T-helper 2 cell treated with Interferon-gamma antibody and Interleukin-4, amounts not matched to agents 5 μg/mL and 100 μg/mL, for 36 hours (primary cell): Measurements from ENCODE around the gene PTPRZ1.

Experiments used
- DNase-seq: peaks from one replicate; pipeline ENCODE4 v3.0.0; 2021; ENCODE audit warnings: low spot score
- H3K27ac Mint-ChIP-seq: one replicate; pipeline ENCODE4 v1.8.0; 2021; ENCODE audit warnings: mild to moderate bottlenecking, mixed read lengths
- H3K27me3 Mint-ChIP-seq: one replicate; pipeline ENCODE4 v1.8.0; 2021; ENCODE audit warnings: low read depth, mixed read lengths
- H3K36me3 Mint-ChIP-seq: one replicate; pipeline ENCODE4 v1.8.0; 2021; ENCODE audit warnings: low read depth, mixed read lengths
- H3K4me1 Mint-ChIP-seq: one replicate; pipeline ENCODE4 v1.8.0; 2021; ENCODE audit warnings: low read depth, mixed read lengths
- H3K4me3 Mint-ChIP-seq: one replicate; pipeline ENCODE4 v1.8.0; 2022; ENCODE audit warnings: mild to moderate bottlenecking, moderate library complexity, mixed read lengths
- H3K9me3 Mint-ChIP-seq: one replicate; pipeline ENCODE4 v1.8.0; 2021; ENCODE audit warnings: mixed read lengths

PTPRZ1 gene

DNA sequence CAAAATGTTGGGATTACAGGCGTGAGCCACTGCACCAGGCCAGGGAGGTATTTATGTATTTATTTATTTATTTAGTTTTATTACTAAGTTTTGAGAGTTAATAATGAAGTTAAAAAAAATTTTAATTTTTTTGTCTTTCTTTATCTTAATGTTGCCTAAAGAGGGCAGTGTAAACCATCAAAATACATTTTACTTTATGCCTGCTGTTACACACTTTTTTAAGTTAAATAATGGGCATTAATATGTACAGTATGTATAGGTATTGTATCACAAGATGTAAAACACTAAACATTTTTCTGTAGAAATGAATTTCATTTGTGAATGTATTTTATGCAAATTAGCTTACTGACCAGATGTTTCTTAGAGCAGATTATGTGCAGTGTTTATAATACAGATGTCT is 141.7 kb downstream of the PTPRZ1 start:
- Mint-ChIP-seq H3K4me1 (no peaks in the 10 kb centered on the region), H3K27me3 (no peaks in the 10 kb centered on the region), H3K36me3 (no peaks in the 10 kb centered on the region), H3K4me3 (no peak overlapping the region), H3K27ac (no peak overlapping the region), H3K9me3 (no peaks in the 10 kb centered on the region)
- no peak for DNase-seq

DNA sequence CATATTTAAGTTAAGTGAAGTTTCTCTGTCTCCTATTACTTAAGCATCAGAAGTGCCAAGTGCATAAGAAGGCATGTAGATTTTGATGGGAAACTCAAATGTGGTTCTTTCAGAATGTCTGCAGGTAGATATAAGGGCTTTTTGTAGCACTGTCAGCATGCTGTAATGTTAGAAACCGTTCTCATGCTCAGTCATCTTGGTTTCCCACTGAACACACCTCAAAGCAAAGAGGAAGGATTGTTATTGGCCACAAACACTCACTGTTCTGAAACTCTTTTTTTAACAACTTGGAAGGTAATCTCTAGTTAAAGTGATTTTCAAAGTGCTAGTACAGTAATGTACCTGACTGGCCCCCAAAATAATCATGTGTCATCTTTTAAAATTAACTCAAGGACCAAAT is 145.1 kb downstream of the PTPRZ1 start:
- Mint-ChIP-seq H3K36me3 (no peaks in the 10 kb centered on the region), H3K27me3 (no peaks in the 10 kb centered on the region), H3K4me1 (no peaks in the 10 kb centered on the region), H3K9me3 (no peaks in the 10 kb centered on the region), H3K27ac (no peak overlapping the region), H3K4me3 (no peak overlapping the region)
- no peak for DNase-seq

DNA sequence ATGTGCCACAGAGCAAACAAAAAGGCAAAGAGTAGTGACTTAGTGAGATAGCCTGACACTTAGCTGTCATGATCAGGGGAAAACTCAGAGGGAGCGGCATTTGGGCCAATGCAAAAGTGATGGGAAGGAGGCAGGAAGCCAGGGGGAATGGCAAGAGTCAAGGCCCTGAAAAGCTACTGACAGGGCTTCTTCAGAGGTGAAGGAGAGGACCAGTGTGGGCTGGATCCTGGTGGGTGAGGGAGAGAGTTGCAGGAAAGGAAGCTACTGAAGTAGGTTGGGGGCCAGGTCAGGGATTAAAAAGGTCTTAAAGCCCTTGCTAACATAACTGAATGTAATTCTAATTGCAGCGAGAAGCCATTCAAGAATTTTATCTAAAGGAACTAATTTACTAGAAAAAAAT is 154.1 kb downstream of the PTPRZ1 start:
- DNase-seq = no peak
- no peaks in the 10 kb centered on the region for H3K4me1 Mint-ChIP-seq
- H3K27ac Mint-ChIP-seq = no peak overlapping the region
- no peaks in the 10 kb centered on the region for H3K27me3 Mint-ChIP-seq
- H3K36me3 Mint-ChIP-seq = no peaks in the 10 kb centered on the region
- no peak overlapping the region for H3K4me3 Mint-ChIP-seq
- H3K9me3 Mint-ChIP-seq = no peaks in the 10 kb centered on the region

DNA sequence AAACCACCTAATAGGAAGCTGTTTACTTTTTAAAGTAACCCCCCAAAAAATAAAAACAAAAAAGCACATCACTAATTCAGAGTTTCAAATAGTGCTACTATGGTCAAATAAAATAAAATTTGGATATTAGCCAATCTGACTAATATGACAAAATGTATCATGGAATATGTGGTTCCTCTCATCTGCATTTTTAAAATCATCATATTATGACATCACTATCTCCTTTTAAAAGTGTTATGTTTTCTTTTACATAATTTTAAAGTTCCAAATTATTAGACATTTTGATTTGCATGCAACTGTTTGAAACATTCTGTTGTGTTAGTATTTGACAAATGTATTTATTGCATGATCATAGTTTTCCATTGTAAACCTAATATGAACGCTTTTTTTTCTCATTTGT is 160.7 kb downstream of the PTPRZ1 start:
- H3K36me3 Mint-ChIP-seq = no peaks in the 10 kb centered on the region
- no peak overlapping the region for H3K4me3 Mint-ChIP-seq
- H3K27me3 Mint-ChIP-seq = no peaks in the 10 kb centered on the region
- no peak overlapping the region for H3K27ac Mint-ChIP-seq
- no peaks in the 10 kb centered on the region for H3K9me3 Mint-ChIP-seq
- no peak for DNase-seq
- no peaks in the 10 kb centered on the region for H3K4me1 Mint-ChIP-seq

- Mint-ChIP-seq H3K27me3 (no peaks in the 10 kb centered on the region), H3K9me3 (no peaks in the 10 kb centered on the region), H3K36me3 (no peaks in the 10 kb centered on the region), H3K4me1 (no peaks in the 10 kb centered on the region), H3K27ac (no peak overlapping the region), H3K4me3 (no peak overlapping the region)
- DNase-seq = no peak
Measured at GRCh38 chr7:122035876-122036275, 162.9 kb downstream of the PTPRZ1 start.

GRCh38 chr7:122038134-122038533 is 165.2 kb downstream of the PTPRZ1 start:
- Mint-ChIP-seq H3K27ac (no peak overlapping the region), H3K27me3 (no peaks in the 10 kb centered on the region), H3K36me3 (no peaks in the 10 kb centered on the region), H3K9me3 (no peaks in the 10 kb centered on the region), H3K4me1 (no peaks in the 10 kb centered on the region), H3K4me3 (no peak overlapping the region)
- no peak for DNase-seq

DNA sequence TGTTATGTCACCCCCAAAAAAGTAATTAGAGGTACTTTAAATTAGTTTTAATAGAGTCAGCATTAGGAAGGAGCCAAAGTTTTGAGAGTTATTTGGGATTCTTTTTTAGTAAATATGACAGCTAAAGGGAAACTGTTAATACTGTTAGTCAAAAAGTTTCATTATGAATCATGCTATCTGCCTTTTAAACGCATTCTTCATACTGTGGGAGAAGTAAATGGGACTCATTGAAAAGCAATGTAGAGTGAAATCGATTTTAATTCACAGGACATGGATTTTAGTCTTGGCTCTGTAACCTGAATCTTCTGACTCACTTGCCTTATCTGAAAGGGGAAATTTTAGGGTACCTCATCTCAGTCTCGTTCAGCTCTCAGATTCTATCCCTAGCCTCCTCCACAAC is 165.9 kb downstream of the PTPRZ1 start:
- H3K27ac Mint-ChIP-seq = no peak overlapping the region
- no peak overlapping the region for H3K4me3 Mint-ChIP-seq
- H3K27me3 Mint-ChIP-seq = no peaks in the 10 kb centered on the region
- DNase-seq = no peak
- no peaks in the 10 kb centered on the region for H3K4me1 Mint-ChIP-seq
- no peaks in the 10 kb centered on the region for H3K9me3 Mint-ChIP-seq
- no peaks in the 10 kb centered on the region for H3K36me3 Mint-ChIP-seq

GRCh38 chr7:122040147-122040546 is 167.2 kb downstream of the PTPRZ1 start:
- Mint-ChIP-seq H3K27me3 (no peaks in the 10 kb centered on the region), H3K4me1 (no peaks in the 10 kb centered on the region), H3K27ac (no peak overlapping the region), H3K36me3 (no peaks in the 10 kb centered on the region), H3K9me3 (no peaks in the 10 kb centered on the region), H3K4me3 (no peak overlapping the region)
- DNase-seq = no peak

- Mint-ChIP-seq H3K27ac (no peak overlapping the region), H3K36me3 (no peaks in the 10 kb centered on the region), H3K27me3 (no peaks in the 10 kb centered on the region), H3K4me3 (no peak overlapping the region), H3K4me1 (no peaks in the 10 kb centered on the region), H3K9me3 (no peaks in the 10 kb centered on the region)
- DNase-seq = no peak
Measured at GRCh38 chr7:122046402-122046801, 173.4 kb downstream of the PTPRZ1 start.

DNA sequence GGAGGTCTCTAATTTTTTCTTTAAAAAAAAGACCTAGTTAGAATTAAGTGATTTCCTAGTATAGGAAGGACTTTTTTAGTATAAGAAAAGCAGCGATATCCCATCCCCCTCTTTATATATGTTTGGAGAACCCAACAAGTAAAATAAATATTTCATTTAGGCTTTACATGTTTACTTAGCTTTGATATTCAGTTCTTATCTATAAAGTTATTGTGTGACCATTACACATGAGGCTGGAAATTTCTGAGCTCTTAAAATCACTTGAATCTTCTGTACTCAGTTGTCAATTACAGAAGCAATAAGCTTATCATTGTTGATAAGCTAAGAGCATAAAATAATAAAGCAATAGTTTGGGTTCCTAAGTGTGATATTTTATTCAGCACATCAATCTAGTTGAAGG is 181.4 kb downstream of the PTPRZ1 start:
- Mint-ChIP-seq H3K4me1 (no peaks in the 10 kb centered on the region), H3K9me3 (no peaks in the 10 kb centered on the region)

GRCh38 chr7:122055073-122055472 is 182.1 kb downstream of the PTPRZ1 start:
- Mint-ChIP-seq H3K27ac (no peak overlapping the region), H3K27me3 (no peaks in the 10 kb centered on the region), H3K4me3 (no peak overlapping the region), H3K9me3 (no peaks in the 10 kb centered on the region), H3K36me3 (no peaks in the 10 kb centered on the region), H3K4me1 (no peaks in the 10 kb centered on the region)
- DNase-seq = no peak

More for the DNA sequence above, 181.4 kb downstream of the PTPRZ1 start:
- no peaks in the 10 kb centered on the region for H3K27me3 Mint-ChIP-seq
- no peaks in the 10 kb centered on the region for H3K36me3 Mint-ChIP-seq
- H3K27ac Mint-ChIP-seq = no peak overlapping the region
- DNase-seq = no peak
- H3K4me3 Mint-ChIP-seq = no peak overlapping the region

DNA sequence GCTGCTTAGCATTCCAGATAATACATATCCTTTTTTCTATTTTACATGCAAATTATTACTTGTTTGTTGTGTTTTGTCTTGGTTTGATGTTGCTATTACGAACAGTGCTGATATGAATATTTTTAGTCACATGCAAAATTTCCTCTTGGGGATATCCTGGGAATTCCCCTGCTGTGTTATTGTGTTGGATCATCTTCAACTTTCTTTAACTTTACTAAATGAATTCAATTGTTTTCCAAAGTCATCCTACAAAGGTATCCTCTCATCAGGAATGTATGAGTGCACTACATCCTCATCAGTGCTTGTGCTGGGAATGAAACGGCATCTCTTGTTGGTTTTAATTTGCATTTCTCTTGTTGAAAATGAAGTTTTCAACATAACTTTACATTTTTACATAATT is 184.0 kb downstream of the PTPRZ1 start:
- Mint-ChIP-seq H3K4me3 (no peak overlapping the region), H3K27ac (no peak overlapping the region), H3K27me3 (no peaks in the 10 kb centered on the region), H3K36me3 (no peaks in the 10 kb centered on the region), H3K9me3 (no peaks in the 10 kb centered on the region), H3K4me1 (no peaks in the 10 kb centered on the region)
- DNase-seq = no peak

DNA sequence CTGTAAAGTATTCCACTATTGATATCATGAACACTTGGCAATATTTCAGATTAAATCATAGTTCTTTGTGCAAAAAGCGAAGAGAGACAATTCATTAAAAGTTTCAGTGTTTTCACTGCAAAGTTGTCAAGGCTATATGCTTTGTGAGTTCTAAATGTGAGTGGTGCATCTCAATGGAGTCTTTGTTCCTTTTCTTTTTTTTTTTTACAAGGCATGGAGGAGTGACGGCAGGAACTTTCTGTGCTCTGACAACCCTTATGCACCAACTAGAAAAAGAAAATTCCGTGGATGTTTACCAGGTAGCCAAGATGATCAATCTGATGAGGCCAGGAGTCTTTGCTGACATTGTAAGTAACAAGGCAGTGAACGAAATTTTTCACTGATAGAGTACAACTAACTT is 186.6 kb downstream of the PTPRZ1 start:
- Mint-ChIP-seq H3K4me3 (no peak overlapping the region), H3K27me3 (no peaks in the 10 kb centered on the region), H3K4me1 (no peaks in the 10 kb centered on the region), H3K36me3 (no peaks in the 10 kb centered on the region), H3K9me3 (no peaks in the 10 kb centered on the region), H3K27ac (no peak overlapping the region)
- DNase-seq = no peak

GRCh38 chr7:122063146-122063545 is 190.2 kb downstream of the PTPRZ1 start:
- no peaks in the 10 kb centered on the region for H3K4me1 Mint-ChIP-seq
- no peak overlapping the region for H3K4me3 Mint-ChIP-seq
- no peaks in the 10 kb centered on the region for H3K9me3 Mint-ChIP-seq
- H3K27me3 Mint-ChIP-seq = no peaks in the 10 kb centered on the region
- H3K36me3 Mint-ChIP-seq = no peaks in the 10 kb centered on the region
- no peak overlapping the region for H3K27ac Mint-ChIP-seq
- no peak for DNase-seq

DNA sequence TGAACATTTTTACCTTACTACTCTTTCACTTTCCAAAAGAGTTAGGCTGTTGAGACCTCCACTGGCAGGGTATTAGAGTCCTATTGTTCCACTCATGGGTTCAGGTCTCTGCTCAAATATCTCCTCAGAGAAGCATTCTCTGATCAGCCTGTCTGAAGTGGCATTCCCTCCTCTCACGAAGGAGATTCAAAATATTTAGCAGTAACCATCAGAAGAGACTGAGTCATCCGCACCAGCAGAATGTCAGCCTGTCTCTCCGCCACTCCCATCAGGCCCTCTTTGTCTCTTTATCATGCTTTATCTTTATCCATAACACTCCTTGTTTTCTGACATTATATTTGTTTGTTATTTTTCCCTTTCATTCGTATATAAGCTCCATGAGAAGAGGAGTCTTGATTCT is 192.0 kb downstream of the PTPRZ1 start:
- H3K4me1 Mint-ChIP-seq = no peaks in the 10 kb centered on the region
- H3K27ac Mint-ChIP-seq = no peak overlapping the region
- no peaks in the 10 kb centered on the region for H3K36me3 Mint-ChIP-seq
- H3K9me3 Mint-ChIP-seq = no peaks in the 10 kb centered on the region
- no peak for DNase-seq
- H3K27me3 Mint-ChIP-seq = no peaks in the 10 kb centered on the region
- no peak overlapping the region for H3K4me3 Mint-ChIP-seq
